HepG2 (cell line): ENCODE measurements around the gene P2RX7. TPM values are rescaled to one million over a fixed set of nuclear protein-coding genes. Genes with fewer than 3 reads are reported as not detected.

Experiments used
- AFF4 ChIP-seq: sonication (generic); formaldehyde crosslinking; IDR thresholded peaks from 2 replicates; pipeline ENCODE4 v1.4.0; 2020; ENCODE audit warnings: missing genetic modification reagents
- AHR ChIP-seq: IDR thresholded peaks from 2 replicates; pipeline ENCODE4 v1.6.1; 2018; ENCODE audit warnings: missing genetic modification reagents, missing compliant biosample characterization
- CCDC6 ChIP-seq: sonication (generic); formaldehyde crosslinking; IDR thresholded peaks from 2 replicates; pipeline ENCODE4 v1.8.1; 2022; ENCODE audit warnings: mild to moderate bottlenecking, missing genetic modification reagents, moderate library complexity
- ETV6 ChIP-seq: sonication (generic); formaldehyde crosslinking; conservative IDR thresholded peaks from 2 replicates; pipeline ENCODE4 v1.4.0; 2020; ENCODE audit warnings: missing genetic modification reagents
- FOXJ3 ChIP-seq: sonication (generic); formaldehyde crosslinking; IDR thresholded peaks from 2 replicates; pipeline ENCODE4 v1.4.0; 2020; ENCODE audit warnings: missing genetic modification reagents, mild to moderate bottlenecking, borderline replicate concordance
- HDAC2 ChIP-seq: sonication (generic); formaldehyde crosslinking; IDR thresholded peaks from 2 replicates; pipeline ENCODE4 v1.4.0; 2020; ENCODE audit warnings: missing genetic modification reagents
- LBX2 ChIP-seq: sonication (generic); formaldehyde crosslinking; IDR thresholded peaks from 2 replicates; pipeline ENCODE4 v1.5.0; 2020; ENCODE audit warnings: missing genetic modification reagents, mild to moderate bottlenecking, borderline replicate concordance
- PRPF4 ChIP-seq: fragments of 200-400 bp; formaldehyde crosslinking; IDR thresholded peaks from 2 replicates; pipeline ENCODE4 v1.6.1; 2016; ENCODE audit warnings: low read length, low read depth; ENCODE audit not compliant: poor library complexity, severe bottlenecking
- ZBTB21 ChIP-seq: sonication (generic); formaldehyde crosslinking; IDR thresholded peaks from 2 replicates; pipeline ENCODE4 v1.4.0; 2020; ENCODE audit warnings: missing genetic modification reagents
- ZNF281 ChIP-seq: sonication (generic); formaldehyde crosslinking; IDR thresholded peaks from 2 replicates; pipeline ENCODE4 v1.4.0; 2020; ENCODE audit warnings: missing genetic modification reagents, borderline replicate concordance
- ZNF33A ChIP-seq: sonication (generic); formaldehyde crosslinking; IDR thresholded peaks from 2 replicates; pipeline ENCODE4 v1.5.1; 2020; ENCODE audit warnings: missing genetic modification reagents, mild to moderate bottlenecking, moderate library complexity, borderline replicate concordance
- ZNF430 ChIP-seq: sonication (generic); formaldehyde crosslinking; IDR thresholded peaks from 2 replicates; pipeline ENCODE4 v1.9.0; 2021; ENCODE audit warnings: mild to moderate bottlenecking, missing genetic modification reagents
- ZNF563 ChIP-seq: sonication (generic); formaldehyde crosslinking; IDR thresholded peaks from 2 replicates; pipeline ENCODE4 v1.8.0; 2022; ENCODE audit warnings: mild to moderate bottlenecking, moderate library complexity, missing genetic modification reagents
- ZNF646 ChIP-seq: sonication (generic); formaldehyde crosslinking; IDR thresholded peaks from 2 replicates; pipeline ENCODE4 v1.9.0; 2021; ENCODE audit warnings: mild to moderate bottlenecking, missing genetic modification reagents
- ZSCAN25 ChIP-seq: sonication (generic); formaldehyde crosslinking; IDR thresholded peaks from 2 replicates; pipeline ENCODE4 v1.8.0; 2022; ENCODE audit warnings: mild to moderate bottlenecking, missing genetic modification reagents
- polyA plus RNA-seq, 8 experiments: library from polyadenylated mRNA; depleted of rRNA in 3 of 8; stranded (reverse) in 7 of 8; unstranded in 1 of 8; fragments of >200 nt; fragmentation: Illumina TruSeq in 4 of 8; extraction: Trizol in 4 of 8; gene quantifications; 2 replicates each; pipeline versions ENCODE4 v1.2.1 to v1.2.3, GENCODE V29; 2011 to 2016; ENCODE audit warnings: low read depth in 4 of 8, missing spikeins in 1 of 8, mixed read lengths in 1 of 8; ENCODE audit not compliant: insufficient read depth in 1 of 8
- total RNA-seq, 5 experiments: library from RNA; depleted of rRNA; stranded (reverse); fragments of >200 nt; fragmentation: Illumina TruSeq; extraction: Trizol; gene quantifications; 2 replicates each; pipeline ENCODE4 v1.2.3, GENCODE V29; 2016; ENCODE audit warnings: low read depth in 1 of 5

P2RX7 gene
- total and polyA plus RNA-seq, 2 of the 13 experiments (the other 11 are each of a cell fraction or from before 2014, with no cell fraction given), result 0.13 to 0.73 TPM

GRCh38 chr12:121089031-121089812, 43.5 kb upstream of the P2RX7 start (continued):
- TF ChIP-seq AFF4 (CRISPR knock-in tag) (no peak), ZNF33A (no peak), FOXJ3 (CRISPR knock-in tag) (0 out of 2 replicates have a peak, but pooled peaks have one; percentile 62), PRPF4 (no peak), ETV6 (CRISPR knock-in tag) (no peak), ZNF646 (CRISPR knock-in tag) (no peak), CCDC6 (peak; percentile 67; the same call in 1 of the 2 replicates), ZBTB21 (CRISPR knock-in tag) (no peak), LBX2 (CRISPR knock-in tag) (no peak), ZNF281 (no peak), ZNF430 (CRISPR knock-in tag) (no peak), ZSCAN25 (peak; percentile 70; the same call in 1 of the 2 replicates), ZNF563 (no peak), HDAC2 (CRISPR knock-in tag) (peak; percentile 69), AHR (no peak)
